NB4 (cell line): ENCODE measurements around the gene DGKE.

Source experiments
- CTCF ChIP-seq: IDR thresholded peaks from one replicate; pipeline ENCODE4 v1.5.1; 2012; ENCODE audit warnings: low read depth, low read length
- MYC ChIP-seq: IDR thresholded peaks from 2 replicates; pipeline ENCODE4 v1.6.1; 2011; ENCODE audit warnings: low read depth, low read length
- POLR2A ChIP-seq: IDR thresholded peaks from 2 replicates; pipeline ENCODE4 v1.6.1; 2011; ENCODE audit warnings: mild to moderate bottlenecking; ENCODE audit not compliant: insufficient read length; ENCODE audit errors: extremely low read depth

GRCh38 chr17:56847106-56847505, 13.2 kb downstream of the DGKE start:
- TF ChIP-seq POLR2A (no peak), CTCF (no peak), MYC (no peak)
